GM21360 (cell line): ENCODE results near the gene SCARB1.

ENCODE experiments used
- ATAC-seq: cut with Tn5 transposase; IDR thresholded peaks from one replicate; pipeline ENCODE4 v1.9.1; 2021; ENCODE audit warnings: mild to moderate bottlenecking, moderate library complexity; ENCODE audit not compliant: unreplicated experiment

Gene SCARB1

GRCh38 chr12:124778411-124778810 is 85.3 kb downstream of the SCARB1 start:
- ATAC-seq, result no peak

DNA sequence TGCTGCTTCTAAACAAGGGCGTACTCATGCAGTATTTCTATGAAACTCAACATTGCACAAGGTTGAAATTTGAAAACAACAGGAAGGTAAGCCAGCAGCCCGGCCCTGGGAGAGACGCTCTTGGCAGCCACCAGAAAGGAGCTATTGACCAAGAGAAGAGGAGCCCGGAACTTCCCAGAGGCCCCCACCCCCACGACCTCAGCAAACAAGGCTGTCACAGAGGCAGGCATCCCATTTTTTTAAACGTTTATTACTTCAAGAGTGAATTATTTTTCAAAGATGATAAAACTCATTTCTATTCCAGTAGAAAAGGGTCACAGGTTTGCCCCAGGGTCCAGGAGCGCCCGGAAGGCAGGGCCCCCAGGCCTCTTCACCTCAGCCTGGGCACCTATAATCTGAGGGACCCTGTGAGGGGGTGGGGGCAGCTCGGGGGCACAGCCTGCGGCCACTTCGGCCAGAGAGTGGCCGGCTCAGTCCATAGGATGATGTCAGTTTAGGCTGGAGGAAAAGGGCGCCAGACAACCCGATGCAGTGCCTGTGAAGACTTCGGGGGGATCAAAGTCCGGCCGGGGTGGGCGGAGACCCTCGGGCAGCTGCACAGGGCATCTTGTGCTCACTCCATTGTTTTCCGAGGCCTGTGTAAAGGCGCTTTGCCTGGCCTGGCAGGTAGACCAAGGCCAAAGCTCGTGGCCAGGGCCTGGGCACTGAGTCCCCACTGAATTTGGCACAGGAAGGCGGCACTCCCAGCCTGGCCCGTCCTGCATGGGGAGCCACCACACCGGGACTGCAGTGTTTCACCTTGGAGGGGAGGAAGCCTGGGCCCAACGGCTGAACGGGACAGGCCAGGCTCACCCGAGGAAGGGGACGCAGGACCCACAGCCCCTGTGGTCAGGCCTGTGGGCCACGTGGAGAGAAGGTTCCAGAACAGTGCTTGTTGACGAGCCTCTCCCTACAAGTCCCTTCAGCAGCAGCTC is 86.0 kb downstream of the SCARB1 start:
- ATAC-seq, result no peak

- ATAC-seq, result no peak
Observed at GRCh38 chr12:124776125-124776513, 87.5 kb downstream of the SCARB1 start.

GRCh38 chr12:124774462-124775167 is 89.0 kb downstream of the SCARB1 start:
- ATAC-seq, result peak; percentile 76

DNA sequence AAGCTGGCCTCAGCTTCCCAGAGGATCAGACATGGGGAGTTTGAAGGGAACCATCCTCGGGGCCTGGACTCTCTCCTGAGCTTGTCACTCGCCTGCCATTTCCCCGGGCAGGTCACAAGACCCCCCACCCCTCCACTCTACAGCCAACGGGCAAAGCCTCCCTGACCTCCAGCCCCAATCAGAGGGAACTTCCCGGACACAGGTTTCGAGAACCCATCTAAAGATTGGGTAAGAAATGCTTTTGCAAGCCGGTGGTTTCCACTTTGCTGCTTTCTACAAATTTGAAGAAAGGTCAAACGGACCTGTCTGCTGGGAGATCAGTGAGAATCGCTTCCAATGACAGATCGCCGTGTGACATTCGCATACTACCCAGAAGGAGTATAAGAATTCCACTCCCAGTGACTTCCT is 89.6 kb downstream of the SCARB1 start:
- peak; percentile 32 for ATAC-seq

DNA sequence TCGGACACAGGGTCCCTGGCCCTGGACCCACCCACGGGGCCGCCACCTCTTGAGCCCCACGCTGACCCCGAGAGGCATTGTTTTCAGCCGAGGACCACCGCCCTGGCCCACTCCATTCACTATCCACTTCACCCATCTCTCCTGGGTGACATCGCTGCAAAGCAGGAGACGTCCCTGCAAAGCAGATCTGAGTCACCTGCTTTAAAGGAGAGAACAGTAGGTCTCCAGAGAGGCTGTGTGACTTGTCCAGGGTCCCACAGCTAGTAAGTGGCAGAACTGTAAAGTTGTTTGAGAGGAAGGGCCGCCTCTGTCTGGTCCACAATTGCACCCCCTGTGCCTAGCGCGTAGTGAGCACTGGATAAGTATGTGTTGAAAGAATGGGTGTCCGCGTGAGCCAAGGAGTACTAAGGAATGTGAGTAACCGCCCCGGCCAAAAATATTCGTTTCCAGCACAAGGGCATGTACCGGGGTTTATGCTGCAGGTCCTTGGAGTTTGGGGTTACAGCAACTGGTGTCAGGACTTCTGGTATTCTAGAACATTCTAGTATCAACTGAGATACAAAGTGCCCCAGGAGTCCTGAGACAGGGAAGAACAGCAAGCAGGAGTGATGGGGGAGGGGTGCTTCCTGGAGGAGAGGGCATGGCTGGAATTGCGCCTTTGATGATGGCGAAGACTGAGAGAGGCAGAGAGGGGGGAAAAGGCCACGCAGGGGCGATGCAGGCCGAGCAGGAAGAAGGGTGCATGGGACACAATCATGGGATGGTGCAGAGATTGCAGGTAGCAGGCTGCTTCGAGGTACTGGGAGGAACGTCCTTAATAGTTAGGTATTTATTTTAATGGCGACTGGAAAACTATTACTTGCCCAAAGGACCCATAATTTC is 91.1 kb downstream of the SCARB1 start:
- no peak for ATAC-seq

- no peak for ATAC-seq
Observed at GRCh38 chr12:124771462-124772288, 92.0 kb downstream of the SCARB1 start.

DNA sequence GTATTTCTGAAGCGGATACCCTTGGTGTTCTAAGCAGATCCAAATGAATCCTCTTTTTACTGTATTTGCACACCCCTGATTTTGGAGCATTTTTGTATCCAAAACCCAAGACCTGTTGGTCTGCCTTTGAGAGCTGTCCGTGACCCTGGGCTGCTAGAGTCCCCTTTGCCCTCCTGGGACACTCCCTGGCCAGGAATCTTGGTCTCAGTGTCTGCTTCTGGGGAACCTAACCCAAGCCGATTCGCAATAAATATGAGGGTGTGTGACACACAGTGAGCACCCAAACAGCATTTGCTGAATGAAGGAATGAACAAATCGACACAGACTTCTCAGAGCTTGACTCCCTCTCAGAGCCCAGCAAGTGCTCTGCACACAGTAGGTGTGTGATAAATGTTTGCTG is 92.9 kb downstream of the SCARB1 start:
- ATAC-seq, result no peak

DNA sequence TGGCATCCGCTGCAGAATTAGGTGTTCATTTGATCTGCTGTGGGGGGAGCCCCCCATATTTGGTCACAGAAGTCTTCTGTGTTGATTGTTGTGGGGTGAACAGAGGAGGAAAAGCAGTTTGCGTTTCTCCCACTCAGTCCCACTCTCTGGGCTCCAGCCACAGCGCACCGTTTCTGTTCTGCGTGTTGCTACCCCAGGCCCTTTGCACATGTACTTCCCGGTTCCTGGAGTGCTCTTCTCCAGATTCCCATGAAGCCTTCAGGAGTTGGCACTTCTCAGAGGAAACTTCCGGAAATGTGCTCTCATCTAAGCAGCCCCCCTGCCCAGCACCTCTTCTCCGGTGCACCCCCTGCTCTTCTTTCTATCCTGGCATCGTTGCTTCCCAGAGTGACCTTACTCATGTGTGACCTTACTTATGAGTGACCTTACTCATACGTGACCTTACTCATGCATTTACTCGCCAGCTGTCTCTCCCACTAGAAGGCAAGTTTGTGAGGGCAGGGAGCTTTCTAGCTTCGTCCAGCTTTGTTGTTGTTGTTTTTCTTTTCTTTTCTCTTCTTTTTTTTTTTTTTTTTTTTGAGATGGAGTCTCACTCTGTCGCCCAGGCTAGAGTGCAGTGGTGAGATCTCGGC is 93.7 kb downstream of the SCARB1 start:
- ATAC-seq, result no peak

DNA sequence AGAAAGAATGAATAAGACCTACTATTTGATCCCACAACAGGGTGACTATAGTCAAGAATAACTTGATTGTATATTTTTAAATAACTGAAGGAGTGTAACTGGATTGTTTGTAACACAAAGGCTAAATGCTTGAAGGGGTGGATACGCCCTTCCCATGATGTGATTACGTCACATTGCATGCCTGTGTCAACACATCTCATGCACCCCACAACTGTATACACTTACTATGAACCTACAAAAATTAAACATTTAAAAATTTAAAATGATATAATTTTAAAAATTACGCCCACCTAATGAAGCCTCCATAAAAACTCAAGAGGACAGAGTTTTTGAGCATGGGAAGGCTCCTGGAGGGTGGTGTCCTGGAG is 94.5 kb downstream of the SCARB1 start:
- no peak for ATAC-seq

DNA sequence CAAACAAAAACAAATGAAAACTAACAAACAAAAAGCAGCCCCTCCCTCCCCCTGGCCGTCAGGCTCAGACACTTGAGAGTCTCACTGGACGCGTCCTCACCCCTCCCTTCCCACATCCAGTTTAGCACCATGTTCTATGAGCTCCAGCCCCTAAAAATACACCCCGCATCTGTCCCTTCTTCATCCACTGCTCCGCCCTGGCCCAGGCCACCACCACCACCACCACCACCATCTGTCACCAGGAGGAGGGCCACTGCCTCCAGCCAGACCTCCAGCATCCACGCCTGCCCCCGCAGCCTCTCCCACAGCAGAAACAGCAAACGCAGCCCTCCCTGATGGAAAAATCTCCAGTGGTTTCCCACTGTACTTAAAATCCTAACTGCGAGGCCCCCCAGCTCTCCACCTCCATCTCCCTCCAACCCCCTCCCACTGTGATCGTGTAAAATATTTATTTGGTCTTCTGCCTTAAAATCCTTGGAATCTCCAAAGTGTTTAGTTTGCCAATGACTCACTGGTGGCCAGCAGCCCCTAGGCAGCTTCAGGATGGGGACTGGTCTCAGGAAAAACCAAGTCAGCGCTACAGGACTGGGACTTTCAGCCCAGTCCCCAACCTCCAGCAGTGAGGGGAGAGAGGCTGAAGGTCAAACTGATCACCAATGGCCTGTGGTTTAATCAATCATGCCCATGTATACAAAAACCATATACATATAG is 95.1 kb downstream of the SCARB1 start:
- no peak for ATAC-seq

- no peak for ATAC-seq
Observed at GRCh38 chr12:124767066-124767821, 96.4 kb downstream of the SCARB1 start.

DNA sequence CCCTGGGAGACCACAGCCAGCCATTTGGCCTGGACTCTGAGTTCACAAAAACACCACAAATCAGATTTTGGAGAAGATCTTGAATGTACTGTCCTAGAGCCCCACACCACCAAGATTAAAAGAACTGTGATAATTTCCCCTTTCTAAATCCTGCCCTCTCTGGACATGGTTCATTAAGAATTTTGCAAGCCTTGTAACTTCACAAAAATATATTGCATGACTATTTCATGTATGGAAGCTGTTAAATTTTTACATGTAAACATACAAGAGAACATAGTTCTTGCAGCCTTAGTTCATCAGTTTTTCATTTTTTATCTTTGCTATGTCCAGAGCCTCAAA is 97.0 kb downstream of the SCARB1 start:
- no peak for ATAC-seq

DNA sequence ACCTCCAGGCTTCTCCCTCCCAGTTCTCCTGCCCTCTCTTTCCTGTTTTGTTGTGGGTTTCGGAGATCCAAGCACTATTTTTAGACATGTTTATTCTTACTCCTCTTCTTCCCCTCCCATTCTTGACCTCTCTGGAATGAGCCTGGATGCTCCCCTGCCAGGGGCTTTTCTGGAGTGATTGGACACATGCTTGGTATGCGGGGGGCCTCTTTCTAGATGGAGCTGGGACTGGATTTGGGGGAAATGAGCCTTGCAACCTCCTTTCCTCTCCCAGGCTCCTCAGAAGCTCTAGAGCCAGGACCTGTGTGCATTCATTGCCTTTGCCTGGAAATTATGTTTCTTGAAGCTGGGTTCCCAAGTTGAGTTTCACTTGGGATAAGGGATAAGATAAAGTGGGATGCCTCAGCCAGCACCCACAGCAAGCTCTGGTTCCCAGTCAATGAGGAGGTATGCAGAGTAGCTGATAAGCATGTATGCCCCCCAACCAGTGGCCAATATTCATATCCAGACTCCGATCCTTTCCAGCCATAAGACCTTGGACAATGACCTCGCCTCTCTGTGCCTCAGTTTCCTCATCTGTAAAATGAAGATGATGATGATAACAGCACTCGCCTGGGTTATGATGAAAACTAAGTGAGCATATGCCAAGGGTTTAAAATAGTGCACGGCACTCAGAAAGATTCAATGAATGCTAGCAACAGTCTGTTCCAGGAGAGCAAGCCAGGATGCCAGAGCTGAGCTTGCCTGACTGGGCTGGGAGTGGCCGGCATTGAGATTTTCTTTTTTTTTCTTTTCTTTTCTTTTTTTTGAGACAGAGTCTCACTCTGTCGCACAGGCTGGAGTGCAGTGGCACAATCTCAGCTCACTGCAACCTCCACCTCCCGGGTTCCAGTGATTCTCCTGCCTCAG is 97.8 kb downstream of the SCARB1 start:
- no peak for ATAC-seq

DNA sequence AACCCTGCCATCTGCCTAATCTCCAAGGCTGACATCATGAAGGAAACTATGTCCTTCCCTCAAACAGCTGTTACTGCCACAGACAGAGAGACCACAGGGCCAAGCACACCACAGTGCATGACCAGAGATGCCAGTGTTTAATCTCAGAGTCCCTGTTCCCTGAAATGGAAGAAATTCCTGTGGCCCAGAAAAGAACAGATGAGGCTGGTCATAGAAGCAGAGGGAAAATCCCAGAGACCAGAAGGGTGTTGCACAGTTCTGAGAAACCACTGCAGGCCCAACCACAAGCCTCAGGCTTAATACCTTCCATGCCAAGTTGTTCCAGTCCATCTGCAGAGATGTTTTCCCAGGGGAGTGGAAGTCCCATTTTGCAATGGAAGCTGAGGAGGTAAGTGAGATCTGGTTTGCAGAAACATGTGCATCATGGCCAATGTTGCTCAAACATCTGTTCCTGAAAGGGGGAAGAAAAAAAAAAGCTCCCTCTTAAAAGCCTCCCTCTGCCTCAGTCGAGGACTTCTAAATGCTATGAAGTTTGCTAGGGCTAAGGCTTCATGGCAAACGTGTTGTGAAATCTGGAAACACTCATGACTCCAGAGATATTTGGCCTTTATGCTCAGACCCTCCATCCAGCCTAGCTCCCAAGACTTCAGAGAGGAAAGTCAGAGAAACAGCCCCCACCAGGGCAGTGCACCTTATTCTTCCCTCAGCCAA is 98.6 kb downstream of the SCARB1 start:
- no peak for ATAC-seq

DNA sequence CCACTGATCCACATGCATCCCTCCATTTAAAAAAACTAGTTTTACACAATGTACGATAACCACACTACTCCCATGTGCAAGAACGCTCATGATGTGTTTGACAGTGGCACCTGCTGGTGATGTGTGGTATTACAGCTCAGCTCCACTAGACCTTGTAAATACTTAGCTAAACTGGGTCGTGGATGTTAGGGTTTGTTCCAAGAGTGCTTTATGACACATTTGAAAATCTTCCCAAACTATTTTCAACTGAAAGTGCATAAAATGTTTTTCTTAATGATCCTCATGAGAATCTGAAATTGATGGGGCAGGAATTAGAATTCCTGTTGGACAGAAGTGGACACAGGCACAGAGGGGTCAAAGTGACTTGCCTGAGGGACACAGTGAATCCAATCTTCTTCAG is 99.2 kb downstream of the SCARB1 start:
- no peak for ATAC-seq

DNA sequence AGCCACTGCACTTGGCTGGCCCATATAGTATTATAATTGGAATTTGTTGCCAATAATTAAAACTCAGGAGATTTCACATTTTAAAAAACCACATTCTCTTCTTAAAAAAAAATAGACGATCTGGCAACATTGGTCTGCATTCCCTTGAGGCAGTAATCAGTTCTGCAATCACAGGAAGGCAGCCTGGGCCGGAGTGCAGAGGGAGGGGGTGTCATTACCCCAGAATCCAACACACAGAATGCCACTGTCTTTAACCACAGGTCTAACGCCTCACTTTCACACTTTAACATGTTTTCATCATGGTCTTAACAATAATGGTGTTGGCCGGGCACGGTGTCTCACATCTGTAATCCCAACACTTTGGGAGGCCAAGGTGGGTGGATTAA is 100.1 kb downstream of the SCARB1 start:
- no peak for ATAC-seq
